Measurements from ENCODE around the gene KRT27. TPM values are rescaled to one million over a fixed set of nuclear protein-coding genes. Genes with fewer than 3 reads are reported as not detected.

The KRT27 gene
- total and polyA plus RNA-seq, 9 of the 15 experiments (the other 6 are each of a cell fraction or from before 2014, with no cell fraction given), result 0.10 TPM; not detected in 8

DNA sequence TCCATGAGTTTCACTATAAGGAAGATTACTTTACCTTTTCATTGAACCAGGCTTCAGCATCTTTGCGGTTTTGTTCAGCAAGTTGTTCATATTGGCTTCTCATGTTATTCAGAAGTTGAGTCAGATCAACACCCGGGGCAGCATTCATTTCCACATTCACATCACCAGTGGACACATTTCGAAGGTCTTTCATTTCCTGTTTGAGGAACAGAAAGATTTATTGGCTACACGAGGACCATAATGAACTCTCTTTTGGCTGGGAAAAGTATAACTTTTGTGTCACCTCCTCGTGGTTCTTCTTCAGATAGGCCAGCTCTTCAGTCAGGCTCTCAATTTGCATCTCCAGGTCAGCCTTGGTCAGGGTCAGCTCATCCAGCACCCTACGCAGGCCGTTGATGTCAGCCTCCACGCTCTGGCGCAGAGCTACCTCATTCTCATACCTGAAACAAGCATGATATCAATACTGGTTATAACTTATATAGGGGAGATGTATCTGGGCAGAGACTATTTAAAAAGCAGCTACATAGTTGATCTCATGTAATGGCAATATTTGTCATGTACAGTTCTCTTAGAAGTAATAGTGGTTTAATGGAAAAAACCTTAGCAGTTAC, 38.0 kb upstream of the KRT27 start (continued):
- TF ChIP-seq PBX2 (CRISPR knock-in tag; IDR thresholded peaks at IDR 0.05; ENCODE audit: low read depth) (no peak), PBX2 (tag; conservative IDR thresholded peaks at IDR 0.05; ENCODE audit: low read depth) (peak; percentile 70), SMAD4 (CRISPR knock-in tag; conservative IDR thresholded peaks at IDR 0.05) (0 out of 2 replicates have a peak, but pooled peaks have one; percentile 30), EP400 (IDR thresholded peaks at IDR 0.05) (peak; percentile 13; the same call in 1 of the 2 replicates), ETV1 (tag; conservative IDR thresholded peaks at IDR 0.05; ENCODE audit: low read depth) (peak; percentile 32), SUPT5H (IDR thresholded peaks at IDR 0.05) (peak; percentile 8; the same call in 1 of the 2 replicates), CREM (IDR thresholded peaks at IDR 0.05; ENCODE audit: low read depth) (0 out of 2 replicates have a peak, but pooled peaks have one; percentile 31), NR2C1 (IDR thresholded peaks at IDR 0.05) (no peak), NR2C1 (tag; IDR thresholded peaks at IDR 0.05) (0 out of 2 replicates have a peak, but pooled peaks have one; percentile 48), NR2F6 (CRISPR knock-in tag; IDR thresholded peaks at IDR 0.05) (no peak)

Data from K562 (cell line).